Urothelium cell line (cell line): ENCODE results near the gene TMEM69.
"Not testable (repeated sequence)": the region's sequence is repeated elsewhere in the genome, so short reads cannot be mapped to it uniquely, and the experiment has no call there.

Source experiments
- DNase-seq: peaks from one replicate; pipeline ENCODE4 v3.0.0; 2011; ENCODE audit warnings: low spot score, mixed read lengths
- FAIRE-seq: peaks from 2 replicates; lab custom pipeline; 2011; peaks lifted over from hg19 to GRCh38; lab: Jason Lieb, UNC

Gene TMEM69

GRCh38 chr1:45730075-45730779 lies 42.2 kb downstream of the TMEM69 start:
- FAIRE-seq = no peak
- no peak for DNase-seq

DNA sequence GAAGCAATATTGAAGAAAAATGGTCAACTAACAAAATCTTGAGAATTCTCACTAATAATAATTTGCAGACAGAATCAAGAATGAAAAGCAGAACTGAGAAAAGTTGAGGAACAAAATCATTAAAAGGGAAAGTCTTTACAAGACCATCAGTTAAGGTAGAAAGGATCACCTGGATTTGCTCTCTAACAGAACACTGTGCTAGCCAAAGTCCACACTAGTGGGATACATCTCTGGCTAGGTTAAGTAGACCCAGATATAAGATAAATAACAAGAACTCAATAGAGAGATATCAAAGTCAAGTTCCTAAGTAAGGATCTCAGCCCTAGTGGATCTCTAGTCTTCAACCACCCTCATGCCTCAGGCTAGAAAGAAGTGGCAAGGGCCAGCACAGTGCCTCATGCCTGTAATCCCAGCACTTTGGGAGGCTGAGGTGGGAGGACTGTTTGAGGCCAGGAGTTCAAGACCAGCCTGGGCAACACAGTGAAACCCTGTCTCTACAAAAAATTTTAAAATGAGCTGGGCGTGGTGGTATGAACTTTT lies 42.9 kb downstream of the TMEM69 start:
- FAIRE-seq (no peak), DNase-seq (no peak)

DNA sequence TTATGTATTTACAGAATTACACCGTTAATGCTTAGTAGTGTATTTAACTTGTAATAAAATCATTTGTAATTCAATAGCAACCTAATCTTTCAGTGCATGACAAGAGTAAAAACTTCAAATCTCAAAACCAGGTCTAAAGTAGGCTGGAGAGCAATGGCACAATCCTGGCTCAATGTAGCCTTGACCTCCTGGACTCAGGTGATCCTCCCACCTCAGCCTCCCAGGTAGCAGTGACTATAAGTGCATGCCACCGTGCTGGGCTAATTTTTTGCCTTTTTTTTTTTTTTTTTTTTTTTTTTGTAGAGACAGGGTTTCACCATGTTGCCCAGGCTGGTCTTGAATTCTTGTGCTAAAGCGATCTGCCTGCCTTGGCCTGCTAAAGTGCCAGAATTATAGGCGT lies 51.2 kb downstream of the TMEM69 start:
- FAIRE-seq = no peak
- no peak for DNase-seq

GRCh38 chr1:45739641-45740156 lies 51.7 kb downstream of the TMEM69 start:
- DNase-seq, FAIRE-seq: not testable (repeated sequence)
